Kidney (tissue), 14 donors: ENCODE results near the gene C4BPA. TPM values are rescaled to one million over a fixed set of nuclear protein-coding genes. Genes with fewer than 3 reads are reported as not detected.

Experiments
- DNase-seq, 5 donors: peaks; one replicate each; pipeline ENCODE4 v3.0.0-alpha.2; 2013 to 2020
- FAIRE-seq: peaks from 2 replicates; lab custom pipeline; 2012; peaks lifted over from hg19 to GRCh38; lab: Jason Lieb, UNC
- H3K27ac ChIP-seq, 2 donors: one replicate each; pipeline ENCODE4 v1.7.0; 2013; ENCODE audit warnings: low read depth in 2 of 2, low read length in 2 of 2, inconsistent platforms in 1 of 2
- H3K27me3 ChIP-seq: one replicate; pipeline ENCODE4 v1.7.1; 2013; ENCODE audit warnings: low read length, inconsistent platforms; ENCODE audit not compliant: control insufficient read depth, insufficient read depth
- H3K36me3 ChIP-seq, 3 donors: one replicate each; pipeline versions ENCODE4 v1.7.0 to v1.7.1; 2013; ENCODE audit warnings: low read length in 3 of 3, control low read depth in 1 of 3, inconsistent platforms in 1 of 3; ENCODE audit not compliant: insufficient read depth in 3 of 3, control insufficient read depth in 2 of 3
- H3K4me1 ChIP-seq, 3 donors: one replicate each; pipeline versions ENCODE4 v1.7.0 to v1.7.1; 2013; ENCODE audit warnings: low read length in 3 of 3, inconsistent platforms in 1 of 3, low read depth in 1 of 3; ENCODE audit not compliant: control insufficient read depth in 2 of 3, insufficient read depth in 2 of 3
- H3K4me3 ChIP-seq, 3 donors: one replicate each; pipeline versions ENCODE4 v1.7.0 to v1.8.1; 2013; ENCODE audit warnings: low read length in 3 of 3, control low read depth in 1 of 3, inconsistent platforms in 1 of 3
- H3K9ac ChIP-seq, 3 donors: one replicate each; pipeline versions ENCODE4 v1.7.0 to v1.7.1; 2013; ENCODE audit warnings: low read length in 3 of 3, control low read depth in 1 of 3, inconsistent platforms in 1 of 3
- H3K9me3 ChIP-seq, 3 donors: one replicate each; pipeline versions ENCODE4 v1.7.0 to v1.7.1; 2013; ENCODE audit warnings: low read length in 3 of 3, control low read depth in 1 of 3, inconsistent platforms in 1 of 3; ENCODE audit not compliant: control insufficient read depth in 2 of 3, insufficient read depth in 1 of 3
- CTCF ChIP-seq: IDR thresholded peaks from 3 replicates; pipeline ENCODE4 v1.5.1; 2012; ENCODE audit warnings: mild to moderate bottlenecking, moderate library complexity, borderline replicate concordance; ENCODE audit not compliant: insufficient read depth; ENCODE audit errors: extremely low read depth
- intact Hi-C: fragments of 100-400 bp; cut with DNase I; formaldehyde crosslinking; loops from one replicate; pipeline ENCODE4 v1.11.1; 2022
- polyA plus RNA-seq: library from polyadenylated mRNA; stranded (reverse); fragments of 350-450 nt; fragmentation: Illumina TruSeq; extraction: RNeasy Lipid Tissue Mini Kit (QIAGEN cat#74804); gene quantifications from one replicate; pipeline ENCODE4 v1.2.3, GENCODE V29; 2014; ENCODE audit warnings: low read depth, low replicate concordance; ENCODE audit not compliant: insufficient read depth
- total RNA-seq: library from RNA; stranded (reverse); fragmentation: NEBNext Ultra II Directional; extraction: Animal tissue kit (Norgen Biotek cat#: 25700); gene quantifications from one replicate; pipeline ENCODE4 v1.2.1, GENCODE V29; 2021
- donor health status: control.
- donor health status: control.
- donor health status: control.
- donor health status: control.
- donor health status: control.
- donor health status: DM: yes; HTN: yes; CAD: no.
- donor health status: Normal renal cell carcinoma (clear cell type).

Gene C4BPA
- total and polyA plus RNA-seq, 2 donors from 2014 or later = 45.7 TPM; not detected in 1

GRCh38 chr1:207073906-207074820, 29.9 kb upstream of the C4BPA start:
- Histone ChIP-seq H3K9ac (no peak overlapping the region), H3K27me3 (no peaks in the 10 kb centered on the region), H3K4me1 (no peaks in the 10 kb centered on the region), H3K9me3 (no peaks in the 10 kb centered on the region), H3K36me3 (peaks cover 3 to 55% (median 53%) of the 10 kb centered on the region in 3 donors), H3K4me3 (no peak overlapping the region), H3K27ac (no peak overlapping the region)
- DNase-seq (no peak), FAIRE-seq (no peak)
- no peak for TF ChIP-seq CTCF
- intact Hi-C loops = no loop called here

- Histone ChIP-seq H3K4me1 (no peaks in the 10 kb centered on the region), H3K4me3 (no peak overlapping the region), H3K27me3 (no peaks in the 10 kb centered on the region), H3K36me3 (peaks cover under 1 to 54% (median 39%) of the 10 kb centered on the region in 3 donors), H3K9ac (no peak overlapping the region), H3K27ac (no peak overlapping the region), H3K9me3 (no peaks in the 10 kb centered on the region)
- DNase-seq (no peak), FAIRE-seq (no peak)
- intact Hi-C loops = no loop called here
- TF ChIP-seq CTCF = no peak
Observed at GRCh38 chr1:207076181-207076955, 27.7 kb upstream of the C4BPA start.

- DNase-seq (no peak), FAIRE-seq (no peak)
- Histone ChIP-seq H3K36me3 (peaks cover 0 to 48% (median 34%) of the 10 kb centered on the region in 3 donors), H3K9me3 (no peaks in the 10 kb centered on the region), H3K4me1 (no peaks in the 10 kb centered on the region), H3K9ac (no peak overlapping the region), H3K27me3 (no peaks in the 10 kb centered on the region), H3K27ac (no peak overlapping the region), H3K4me3 (no peak overlapping the region)
- intact Hi-C loops = no loop called here
- TF ChIP-seq CTCF = no peak
Observed at GRCh38 chr1:207077012-207077411, 27.0 kb upstream of the C4BPA start.
